CD14-positive monocyte (primary cell): Measurements from ENCODE around the gene PFKM. TPM values are rescaled to one million over a fixed set of nuclear protein-coding genes. Genes with fewer than 3 reads are reported as not detected.

Experiments
- DNase-seq, 3 donors: peaks; one replicate each; pipeline ENCODE4 v3.0.0-alpha.2; 2011 to 2022
- H2AFZ ChIP-seq: 2 replicates; pipeline ENCODE4 v1.6.0; 2012; ENCODE audit warnings: mild to moderate bottlenecking, low read depth, low read length, inconsistent platforms; ENCODE audit not compliant: insufficient read depth, poor library complexity, severe bottlenecking
- H3K27ac ChIP-seq, 2 donors: 1 replicate in 1 of 2; 2 replicates in 1 of 2; pipeline ENCODE4 v1.5.1; 2012 to 2013; ENCODE audit warnings: low read length in 2 of 2, control low read depth in 1 of 2, inconsistent platforms in 1 of 2, low read depth in 1 of 2, mild to moderate bottlenecking in 1 of 2
- H3K27me3 ChIP-seq, 2 donors: one replicate each; pipeline versions ENCODE4 v1.6.0 to v1.6.1; 2011 to 2013; ENCODE audit warnings: low read length in 2 of 2; ENCODE audit not compliant: control insufficient read depth in 2 of 2, insufficient read depth in 2 of 2
- H3K36me3 ChIP-seq, 2 donors: replicated peaks in 1 of 2; 1 replicate in 1 of 2; 2 replicates in 1 of 2; pipeline versions ENCODE4 v1.5.1 to v1.6.1; 2012 to 2013; ENCODE audit warnings: low read length in 2 of 2, control low read depth in 1 of 2, inconsistent platforms in 1 of 2, mild to moderate bottlenecking in 1 of 2; ENCODE audit not compliant: insufficient read depth in 2 of 2, control insufficient read depth in 1 of 2
- H3K4me1 ChIP-seq, 2 donors: 1 replicate in 1 of 2; 2 replicates in 1 of 2; pipeline versions ENCODE4 v1.5.1 to v1.6.1; 2012 to 2013; ENCODE audit warnings: low read length in 2 of 2, control low read depth in 1 of 2, inconsistent platforms in 1 of 2, mild to moderate bottlenecking in 1 of 2, moderate library complexity in 1 of 2; ENCODE audit not compliant: insufficient read depth in 2 of 2, control insufficient read depth in 1 of 2
- H3K4me2 ChIP-seq: replicated peaks from 2 replicates; pipeline ENCODE3; 2012; ENCODE audit warnings: low read length, moderate library complexity, mild to moderate bottlenecking; ENCODE audit not compliant: poor library complexity, severe bottlenecking; ENCODE audit errors: extremely low read depth
- H3K4me3 ChIP-seq, 3 experiments: fragments of 200-600 bp in 1 of 3; sonication (generic) in 1 of 3; replicated peaks in 1 of 3; 1 replicate in 2 of 3; 2 replicates in 1 of 3; pipeline ENCODE4 v1.5.1; 2011 to 2013; ENCODE audit warnings: low read length in 3 of 3, mild to moderate bottlenecking in 3 of 3, control low read depth in 2 of 3, low read depth in 2 of 3, inconsistent platforms in 1 of 3, moderate library complexity in 1 of 3
- H3K79me2 ChIP-seq: 2 replicates; pipeline ENCODE4 v1.6.0; 2012; ENCODE audit warnings: mild to moderate bottlenecking, control low read depth, inconsistent platforms, low read length, moderate library complexity; ENCODE audit not compliant: insufficient read depth
- H3K9ac ChIP-seq: 2 replicates; pipeline ENCODE4 v1.6.0; 2017; ENCODE audit warnings: low read length, mild to moderate bottlenecking; ENCODE audit not compliant: insufficient read depth, poor library complexity, severe bottlenecking
- H3K9me3 ChIP-seq, 2 donors: replicated peaks in 1 of 2; 1 replicate in 1 of 2; 2 replicates in 1 of 2; pipeline versions ENCODE4 v1.5.1 to v1.6.1; 2012 to 2013; ENCODE audit warnings: low read length in 2 of 2, control low read depth in 1 of 2; ENCODE audit not compliant: control insufficient read depth in 1 of 2, insufficient read depth in 1 of 2
- H4K20me1 ChIP-seq: 2 replicates; pipeline ENCODE4 v1.6.0; 2012; ENCODE audit warnings: mild to moderate bottlenecking, low read length, control low read depth, moderate library complexity; ENCODE audit not compliant: insufficient read depth
- H3K27ac Mint-ChIP-seq, 7 donors: one replicate each; pipeline ENCODE4 v1.8.0; 2020; ENCODE audit warnings: mild to moderate bottlenecking in 7 of 7, mixed read lengths in 7 of 7, moderate library complexity in 6 of 7, inconsistent platforms in 2 of 7
- H3K27me3 Mint-ChIP-seq, 3 donors: one replicate each; pipeline ENCODE4 v1.8.0; 2021 to 2022; ENCODE audit warnings: low read depth in 3 of 3, mild to moderate bottlenecking in 3 of 3, mixed read lengths in 3 of 3, moderate library complexity in 3 of 3, inconsistent platforms in 1 of 3
- H3K36me3 Mint-ChIP-seq, 2 donors: one replicate each; pipeline ENCODE4 v1.8.0; 2020; ENCODE audit warnings: mixed read lengths in 2 of 2, inconsistent platforms in 1 of 2, mild to moderate bottlenecking in 1 of 2
- H3K4me1 Mint-ChIP-seq: one replicate; pipeline ENCODE4 v1.8.0; 2020; ENCODE audit warnings: mild to moderate bottlenecking, mixed read lengths
- H3K4me3 Mint-ChIP-seq, 2 donors: one replicate each; pipeline ENCODE4 v1.8.0; 2020; ENCODE audit warnings: mild to moderate bottlenecking in 2 of 2, mixed read lengths in 2 of 2, moderate library complexity in 1 of 2
- H3K9me3 Mint-ChIP-seq, 7 donors: one replicate each; pipeline ENCODE4 v1.8.0; 2020 to 2022; ENCODE audit warnings: mixed read lengths in 7 of 7, mild to moderate bottlenecking in 6 of 7, moderate library complexity in 6 of 7, inconsistent platforms in 2 of 7
- CTCF ChIP-seq: fragments of 200-600 bp; IDR thresholded peaks from one replicate; pipeline ENCODE4 v1.8.0; 2022; ENCODE audit warnings: antibody characterized with exemption, mild to moderate bottlenecking
- WGBS: methylation state at CpG from one replicate; pipeline ENCODE4 v1.1.5; 2013; ENCODE audit warnings: missing lambda C conversion rate; ENCODE audit not compliant: insufficient coverage; 5-methylcytosine and 5-hydroxymethylcytosine counted together
- intact Hi-C, 2 donors: fragments of 100-400 bp; cut with micrococcal nuclease; formaldehyde crosslinking; loops; one replicate each; pipeline versions ENCODE4 v1.15.0 to v1.15.1; 2023
- polyA plus RNA-seq, 3 donors: library from polyadenylated mRNA; depleted of rRNA in 1 of 3; unstranded in 2 of 3; stranded (reverse) in 1 of 3; fragments of 300-500 nt in 2 of 3; fragments of >200 nt in 1 of 3; fragmentation: Illumina TruSeq in 2 of 3; gene quantifications; 1 replicate in 2 of 3; 2 replicates in 1 of 3; pipeline ENCODE4 v1.2.3, GENCODE V29; 2012 to 2021

Gene PFKM
- polyA plus RNA-seq, 3 donors: 2.8 to 8.4 (median 3.0) TPM

DNA sequence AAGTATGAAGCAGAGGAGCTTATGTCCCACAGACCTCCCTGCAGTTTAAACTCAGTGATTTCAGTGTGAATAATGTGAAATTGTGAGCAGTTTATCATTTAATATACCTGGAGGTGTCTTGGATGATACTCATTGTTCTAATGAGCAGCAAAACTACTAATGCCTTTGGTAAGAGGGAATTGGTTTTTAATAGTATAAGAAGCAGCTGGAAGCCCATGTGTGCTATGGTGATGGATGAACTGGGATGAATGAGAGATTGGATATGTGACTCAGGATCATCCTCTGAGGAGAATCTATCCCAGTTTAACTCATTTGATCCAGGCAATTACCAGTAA is 57.2 kb downstream of the PFKM start:
- peaks cover 6% of the 10 kb centered on the region for H3K4me1 Mint-ChIP-seq
- no peak overlapping the region for H3K27ac Mint-ChIP-seq
- Histone ChIP-seq H2AFZ (no peak overlapping the region), H3K4me1 (no peaks in the 10 kb centered on the region), H3K36me3 (no peaks in the 10 kb centered on the region), H3K79me2 (no peaks in the 10 kb centered on the region), H3K9me3 (no peaks in the 10 kb centered on the region), H3K4me2 (no peak overlapping the region), H3K27ac (no peak overlapping the region), H4K20me1 (no peaks in the 10 kb centered on the region), H3K27me3 (peaks cover 10 to 23% of the 10 kb centered on the region in 2 donors), H3K9ac (no peak overlapping the region), H3K4me3 (no peak overlapping the region)
- H3K36me3 Mint-ChIP-seq: no peaks in the 10 kb centered on the region
- intact Hi-C loops: no loop called here
- no peak for DNase-seq
- H3K9me3 Mint-ChIP-seq: peaks cover 0 to 2% (median 0%) of the 10 kb centered on the region in 7 donors
- peaks cover 13 to 21% (median 17%) of the 10 kb centered on the region in 3 donors for H3K27me3 Mint-ChIP-seq
- H3K4me3 Mint-ChIP-seq: no peak overlapping the region
- TF ChIP-seq CTCF: no peak

GRCh38 chr12:48177982-48178381 is 58.8 kb downstream of the PFKM start:
- Mint-ChIP-seq H3K27me3 (peaks cover 24 to 32% (median 29%) of the 10 kb centered on the region in 3 donors), H3K4me1 (peaks cover 13% of the 10 kb centered on the region), H3K27ac (no peak overlapping the region), H3K9me3 (peaks cover 0 to 2% (median 0%) of the 10 kb centered on the region in 7 donors), H3K4me3 (no peak overlapping the region), H3K36me3 (no peaks in the 10 kb centered on the region)
- no peak for TF ChIP-seq CTCF
- no peaks in the 10 kb centered on the region for H3K36me3 ChIP-seq
- no peak overlapping the region for H3K27ac ChIP-seq
- no peak overlapping the region for H3K4me3 ChIP-seq
- no peak overlapping the region for H3K9ac ChIP-seq
- H3K4me2 ChIP-seq: no peak overlapping the region
- peaks cover 6 to 7% of the 10 kb centered on the region in 2 donors for H3K4me1 ChIP-seq
- no peaks in the 10 kb centered on the region for H3K9me3 ChIP-seq
- DNase-seq: no peak
- intact Hi-C loops: no loop called here
- 92% methylated on average over 2 of the region's 4 CpGs for WGBS
- no peaks in the 10 kb centered on the region for H4K20me1 ChIP-seq
- H3K27me3 ChIP-seq: peaks cover 23 to 39% of the 10 kb centered on the region in 2 donors
- no peak overlapping the region for H2AFZ ChIP-seq
- no peaks in the 10 kb centered on the region for H3K79me2 ChIP-seq
